SK-N-MC (cell line): Measurements from ENCODE around the gene OAS1.
"Not testable (repeated sequence)": the region's sequence is repeated elsewhere in the genome, so short reads cannot be mapped to it uniquely, and the experiment has no call there.

ENCODE experiments used
- DNase-seq: peaks from one replicate; pipeline ENCODE4 v3.0.0-alpha.2; 2011; ENCODE audit warnings: low read depth, low spot score
- H3K27ac ChIP-seq: fragments of 200-600 bp; sonication (generic); 2 replicates; pipeline ENCODE4 v1.5.1; 2016; ENCODE audit warnings: mixed run types
- H3K36me3 ChIP-seq: fragments of 200-600 bp; sonication (generic); 2 replicates; pipeline ENCODE4 v1.6.1; 2017; ENCODE audit warnings: antibody characterized with exemption, low read length, mixed read lengths; ENCODE audit not compliant: insufficient read depth
- H3K4me3 ChIP-seq: fragments of 200-600 bp; sonication (generic); 2 replicates; pipeline ENCODE4 v1.5.1; 2016
- H3K9ac ChIP-seq: fragments of 200-600 bp; sonication (generic); 2 replicates; pipeline ENCODE4 v1.8.0; 2017; ENCODE audit warnings: mixed run types, mixed read lengths; ENCODE audit not compliant: insufficient read length
- H3K9me3 ChIP-seq: fragments of 200-600 bp; sonication (generic); 2 replicates; pipeline ENCODE4 v1.6.1; 2017; ENCODE audit warnings: low read depth, mild to moderate bottlenecking, antibody characterized with exemption, low read length, moderate library complexity, mixed read lengths
- EZH2 ChIP-seq: fragments of 200-600 bp; sonication (generic); IDR thresholded peaks from one replicate; pipeline ENCODE4 v1.6.1; 2017; ENCODE audit warnings: antibody characterized with exemption
- FOXP2 ChIP-seq: optimal IDR thresholded peaks from 2 replicates; pipeline ENCODE3; 2011; ENCODE audit warnings: mild to moderate bottlenecking, moderate library complexity; ENCODE audit not compliant: insufficient read depth; ENCODE audit errors: extremely low read length, control extremely low read depth
- POLR2AphosphoS5 ChIP-seq: IDR thresholded peaks from 2 replicates; pipeline ENCODE4 v1.6.1; 2012; ENCODE audit warnings: mild to moderate bottlenecking, low read depth, low read length, borderline replicate concordance

OAS1 gene

GRCh38 chr12:112907415-112908157 is 824 bp downstream of the OAS1 start:
- H3K9me3 ChIP-seq, result peaks cover 3% of the 10 kb centered on the region; the same call in 1 of the 2 replicates
- 0 out of 2 replicates have a peak overlapping the region, but pooled peaks have one; percentile 83 for H3K27ac ChIP-seq
- peak overlapping the region; percentile 71 for H3K4me3 ChIP-seq
- peak overlapping the region; percentile 49 for H3K9ac ChIP-seq
- no peak for DNase-seq
- no peaks in the 10 kb centered on the region; the same call in 1 of the 2 replicates for H3K36me3 ChIP-seq
- TF ChIP-seq POLR2AphosphoS5 (no peak), FOXP2 (no peak), EZH2 (no peak)

DNA sequence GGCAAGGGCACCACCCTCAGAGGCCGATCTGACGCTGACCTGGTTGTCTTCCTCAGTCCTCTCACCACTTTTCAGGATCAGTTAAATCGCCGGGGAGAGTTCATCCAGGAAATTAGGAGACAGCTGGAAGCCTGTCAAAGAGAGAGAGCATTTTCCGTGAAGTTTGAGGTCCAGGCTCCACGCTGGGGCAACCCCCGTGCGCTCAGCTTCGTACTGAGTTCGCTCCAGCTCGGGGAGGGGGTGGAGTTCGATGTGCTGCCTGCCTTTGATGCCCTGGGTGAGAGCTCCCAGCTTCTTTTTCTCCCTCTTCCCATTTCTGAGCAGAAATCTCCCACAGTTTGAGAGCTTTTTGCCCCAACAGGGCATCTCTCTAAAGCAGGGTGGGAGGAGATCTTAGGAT is 1.8 kb downstream of the OAS1 start:
- Histone ChIP-seq H3K4me3 (no peak overlapping the region; the same call in 1 of the 2 replicates), H3K9ac (peak overlapping the region; percentile 5), H3K9me3 (peaks cover 3% of the 10 kb centered on the region; the same call in 1 of the 2 replicates), H3K27ac (no peak overlapping the region), H3K36me3 (peaks cover 5% of the 10 kb centered on the region)
- TF ChIP-seq EZH2, result no peak
- TF ChIP-seq POLR2AphosphoS5, result no peak
- no peak for TF ChIP-seq FOXP2
- DNase-seq, result no peak

DNA sequence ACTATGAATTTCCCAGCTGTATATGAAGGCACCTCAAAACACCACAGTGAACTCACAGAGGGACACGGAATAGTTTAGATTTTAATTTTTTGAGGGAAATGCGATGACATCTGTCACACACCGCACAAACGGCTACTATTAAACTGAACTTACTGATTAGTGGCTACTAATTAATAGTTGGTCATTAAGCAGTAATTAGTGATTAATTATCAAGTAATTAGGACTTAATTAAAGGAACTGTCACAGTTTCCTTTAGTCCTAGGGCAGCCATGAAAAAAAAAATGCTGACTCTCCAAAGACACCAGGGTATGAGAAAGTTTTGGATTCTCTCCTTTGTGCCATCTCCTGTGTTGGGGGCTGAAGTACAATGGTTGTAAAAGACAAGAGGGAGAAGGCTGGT is 2.9 kb downstream of the OAS1 start:
- Histone ChIP-seq H3K27ac (no peak overlapping the region), H3K9ac (no peak overlapping the region), H3K4me3 (no peak overlapping the region), H3K36me3 (peaks cover 5% of the 10 kb centered on the region), H3K9me3 (peaks cover 3% of the 10 kb centered on the region; the same call in 1 of the 2 replicates)
- TF ChIP-seq POLR2AphosphoS5, result no peak
- no peak for TF ChIP-seq FOXP2
- TF ChIP-seq EZH2, result no peak
- DNase-seq, result no peak

GRCh38 chr12:112913038-112913688 is 6.4 kb downstream of the OAS1 start:
- H3K36me3 ChIP-seq, result peaks cover 5% of the 10 kb centered on the region
- DNase-seq, result no peak
- H3K27ac ChIP-seq, result no peak overlapping the region
- H3K9me3 ChIP-seq, result peaks cover 3% of the 10 kb centered on the region; the same call in 1 of the 2 replicates
- no peak for TF ChIP-seq FOXP2
- H3K9ac ChIP-seq, result no peak overlapping the region
- H3K4me3 ChIP-seq, result no peak overlapping the region

DNA sequence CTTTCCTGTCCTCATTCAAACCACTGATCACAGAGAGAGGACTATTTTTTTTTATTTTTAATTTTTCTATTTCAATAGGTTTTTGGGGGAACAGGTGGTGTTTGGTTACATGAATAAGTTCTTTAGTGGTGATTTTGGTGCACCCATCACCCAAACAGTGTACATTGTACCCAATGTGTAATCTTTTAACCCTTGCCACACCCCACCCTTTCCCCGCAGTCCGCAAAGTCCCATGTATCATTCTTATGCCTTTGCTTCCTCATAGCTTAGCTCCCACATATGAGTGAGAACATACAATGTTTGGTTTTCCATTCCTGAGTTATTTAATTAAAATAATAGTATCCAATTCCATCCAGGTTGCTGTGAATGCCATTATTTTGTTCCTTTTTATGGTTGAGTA is 7.1 kb downstream of the OAS1 start:
- not testable (repeated sequence) for H3K4me3 ChIP-seq, DNase-seq, H3K9me3 ChIP-seq, H3K27ac ChIP-seq, H3K36me3 ChIP-seq, H3K9ac ChIP-seq

GRCh38 chr12:112916270-112916669 is 9.5 kb downstream of the OAS1 start:
- peaks cover 3% of the 10 kb centered on the region; the same call in 1 of the 2 replicates for H3K9me3 ChIP-seq
- 0 out of 2 replicates have a peak overlapping the region, but pooled peaks have one; percentile 5 for H3K27ac ChIP-seq
- no peak overlapping the region for H3K4me3 ChIP-seq
- TF ChIP-seq FOXP2, result no peak
- no peak for TF ChIP-seq EZH2
- no peak for TF ChIP-seq POLR2AphosphoS5
- DNase-seq, result no peak
- H3K9ac ChIP-seq, result no peak overlapping the region
- peaks cover 10% of the 10 kb centered on the region for H3K36me3 ChIP-seq

GRCh38 chr12:112919121-112919520 is 12.4 kb downstream of the OAS1 start:
- DNase-seq, result no peak
- H3K4me3 ChIP-seq, result no peak overlapping the region
- H3K36me3 ChIP-seq, result peaks cover 4% of the 10 kb centered on the region; the same call in 1 of the 2 replicates
- no peak overlapping the region for H3K9ac ChIP-seq
- H3K9me3 ChIP-seq, result no peaks in the 10 kb centered on the region
- H3K27ac ChIP-seq, result no peak overlapping the region
- TF ChIP-seq FOXP2 (no peak), EZH2 (no peak), POLR2AphosphoS5 (no peak)

DNA sequence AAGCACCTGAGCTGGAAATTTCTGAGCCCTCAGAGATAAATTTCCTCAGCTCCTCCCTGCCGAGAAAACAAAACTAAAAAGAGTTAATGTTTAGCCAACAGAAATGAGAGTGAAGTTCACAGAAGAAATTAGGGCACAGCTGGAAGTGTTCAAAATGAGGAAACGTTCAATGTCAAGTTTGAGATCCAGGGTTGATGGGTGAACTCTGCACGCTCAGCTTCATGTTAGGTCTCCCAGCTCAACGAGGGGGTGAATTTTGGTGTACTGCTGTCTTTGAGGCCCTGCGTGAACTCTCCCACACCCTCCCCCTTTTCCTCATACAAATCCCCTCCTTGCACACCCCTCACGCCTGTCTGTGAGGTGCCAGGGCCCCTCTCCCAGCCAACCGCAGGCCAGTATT is 18.2 kb downstream of the OAS1 start:
- DNase-seq, result no peak
- no peak overlapping the region for H3K9ac ChIP-seq
- TF ChIP-seq POLR2AphosphoS5 (no peak), EZH2 (no peak), FOXP2 (no peak)
- H3K4me3 ChIP-seq, result no peak overlapping the region
- no peaks in the 10 kb centered on the region; the same call in 1 of the 2 replicates for H3K9me3 ChIP-seq
- no peaks in the 10 kb centered on the region for H3K36me3 ChIP-seq
- H3K27ac ChIP-seq, result no peak overlapping the region

DNA sequence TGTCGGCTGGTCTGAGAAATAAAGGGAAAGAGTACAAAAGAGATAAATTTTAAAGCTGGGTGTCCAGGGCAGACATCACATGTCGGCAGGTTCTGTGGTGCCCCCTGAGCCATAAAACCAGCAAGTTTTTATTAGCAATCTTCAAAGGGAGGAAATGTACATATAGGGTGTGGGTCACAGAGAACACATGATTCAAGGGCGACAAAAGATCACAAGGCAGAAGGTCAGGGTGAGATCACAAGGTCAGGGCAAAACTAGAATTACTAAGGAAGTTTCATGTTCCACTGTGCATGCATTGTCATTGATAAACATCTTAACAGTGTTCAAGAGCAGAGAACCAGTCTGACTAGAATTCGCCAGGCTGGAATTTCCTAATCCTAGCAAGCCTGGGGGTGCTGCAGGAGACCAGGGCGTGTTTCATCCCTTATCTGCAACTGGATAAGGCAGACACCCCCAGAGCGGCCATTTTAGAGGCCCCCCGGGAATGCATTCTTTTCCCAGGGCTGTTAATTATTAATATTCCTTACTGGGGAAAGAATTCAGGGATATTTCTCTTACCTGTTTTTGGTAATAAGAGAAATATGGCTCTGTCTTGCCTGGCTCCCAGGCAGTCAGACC is 19.8 kb downstream of the OAS1 start:
- H3K9ac ChIP-seq, DNase-seq, H3K27ac ChIP-seq, H3K36me3 ChIP-seq, H3K4me3 ChIP-seq, H3K9me3 ChIP-seq: not testable (repeated sequence)
